ENCODE results near the gene ICAM2. TPM values are rescaled to one million over a fixed set of nuclear protein-coding genes. Genes with fewer than 3 reads are reported as not detected.

Gene ICAM2
- total RNA-seq, 4 donors from 2014 or later, result 39.7 to 82.4 (median 56.3) TPM

- H3K27me3 ChIP-seq, result no peaks in the 10 kb centered on the region
- H3K4me3 ChIP-seq, result no peak overlapping the region
- peaks cover 0 to 56% of the 10 kb centered on the region in 2 donors for H3K36me3 ChIP-seq
- TF ChIP-seq, protein P1, sequence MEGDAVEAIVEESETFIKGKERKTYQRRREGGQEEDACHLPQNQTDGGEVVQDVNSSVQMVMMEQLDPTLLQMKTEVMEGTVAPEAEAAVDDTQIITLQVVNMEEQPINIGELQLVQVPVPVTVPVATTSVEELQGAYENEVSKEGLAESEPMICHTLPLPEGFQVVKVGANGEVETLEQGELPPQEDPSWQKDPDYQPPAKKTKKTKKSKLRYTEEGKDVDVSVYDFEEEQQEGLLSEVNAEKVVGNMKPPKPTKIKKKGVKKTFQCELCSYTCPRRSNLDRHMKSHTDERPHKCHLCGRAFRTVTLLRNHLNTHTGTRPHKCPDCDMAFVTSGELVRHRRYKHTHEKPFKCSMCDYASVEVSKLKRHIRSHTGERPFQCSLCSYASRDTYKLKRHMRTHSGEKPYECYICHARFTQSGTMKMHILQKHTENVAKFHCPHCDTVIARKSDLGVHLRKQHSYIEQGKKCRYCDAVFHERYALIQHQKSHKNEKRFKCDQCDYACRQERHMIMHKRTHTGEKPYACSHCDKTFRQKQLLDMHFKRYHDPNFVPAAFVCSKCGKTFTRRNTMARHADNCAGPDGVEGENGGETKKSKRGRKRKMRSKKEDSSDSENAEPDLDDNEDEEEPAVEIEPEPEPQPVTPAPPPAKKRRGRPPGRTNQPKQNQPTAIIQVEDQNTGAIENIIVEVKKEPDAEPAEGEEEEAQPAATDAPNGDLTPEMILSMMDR (IDR thresholded peaks at IDR 0.05 in 4 of 5, conservative IDR thresholded peaks at IDR 0.05 in 1 of 5), result no peak
- TF ChIP-seq POLR2A (IDR thresholded peaks at IDR 0.05), result no peak
- no peaks in the 10 kb centered on the region for H3K4me1 ChIP-seq
- DNase-seq (no peak), ATAC-seq (no peak)
- no peak overlapping the region for H3K27ac ChIP-seq
- intact Hi-C loops (cut with DNase I; ENCODE audit: low total_unique reads) (no loop called here), in situ Hi-C loops (cut with MboI; ENCODE audit: low sequenced_read_pairs in 4 of 4) (loop anchor here in 1 of 4 donors (25.0 kb wide), 1 partner anchor 230 kb away; no protein-coding TSS in a partner anchor)
- H3K9me3 ChIP-seq, result no peaks in the 10 kb centered on the region
These were observed 37.3 kb upstream of the ICAM2 start for GRCh38 chr17:64057701-64058263.

- no peak overlapping the region for H3K27ac ChIP-seq
- peaks cover 0 to 63% of the 10 kb centered on the region in 2 donors for H3K36me3 ChIP-seq
- no peaks in the 10 kb centered on the region for H3K27me3 ChIP-seq
- no peaks in the 10 kb centered on the region for H3K9me3 ChIP-seq
- intact Hi-C loops (cut with DNase I; ENCODE audit: low total_unique reads) (no loop called here), in situ Hi-C loops (cut with MboI; ENCODE audit: low sequenced_read_pairs in 4 of 4) (loop anchor here in 1 of 4 donors (25.0 kb wide), 1 partner anchor 231 kb away; no protein-coding TSS in a partner anchor)
- TF ChIP-seq POLR2A (IDR thresholded peaks at IDR 0.05), result no peak
- TF ChIP-seq, protein P1 (IDR thresholded peaks at IDR 0.05 in 4 of 5, conservative IDR thresholded peaks at IDR 0.05 in 1 of 5), result no peak
- ATAC-seq (no peak), DNase-seq (no peak)
- H3K4me1 ChIP-seq, result no peaks in the 10 kb centered on the region
- H3K4me3 ChIP-seq, result no peak overlapping the region
These were observed 36.0 kb upstream of the ICAM2 start for GRCh38 chr17:64056269-64057005.

- Histone ChIP-seq H3K27me3 (no peaks in the 10 kb centered on the region), H3K9me3 (no peaks in the 10 kb centered on the region), H3K36me3 (peaks cover 0 to 68% of the 10 kb centered on the region in 2 donors), H3K4me3 (no peak overlapping the region), H3K4me1 (no peaks in the 10 kb centered on the region), H3K27ac (no peak overlapping the region)
- ATAC-seq, result no peak
- in situ Hi-C loops (cut with MboI; ENCODE audit: low sequenced_read_pairs in 4 of 4) (loop anchor here in 1 of 4 donors (25.0 kb wide), 1 partner anchor 232 kb away; no protein-coding TSS in a partner anchor), intact Hi-C loops (cut with DNase I; ENCODE audit: low total_unique reads) (no loop called here)
- DNase-seq, result no peak
- no peak for TF ChIP-seq POLR2A (IDR thresholded peaks at IDR 0.05)
- TF ChIP-seq, protein P1 (IDR thresholded peaks at IDR 0.05 in 4 of 5, conservative IDR thresholded peaks at IDR 0.05 in 1 of 5), result no peak
These were observed 35.0 kb upstream of the ICAM2 start for GRCh38 chr17:64055183-64056142.

DNA sequence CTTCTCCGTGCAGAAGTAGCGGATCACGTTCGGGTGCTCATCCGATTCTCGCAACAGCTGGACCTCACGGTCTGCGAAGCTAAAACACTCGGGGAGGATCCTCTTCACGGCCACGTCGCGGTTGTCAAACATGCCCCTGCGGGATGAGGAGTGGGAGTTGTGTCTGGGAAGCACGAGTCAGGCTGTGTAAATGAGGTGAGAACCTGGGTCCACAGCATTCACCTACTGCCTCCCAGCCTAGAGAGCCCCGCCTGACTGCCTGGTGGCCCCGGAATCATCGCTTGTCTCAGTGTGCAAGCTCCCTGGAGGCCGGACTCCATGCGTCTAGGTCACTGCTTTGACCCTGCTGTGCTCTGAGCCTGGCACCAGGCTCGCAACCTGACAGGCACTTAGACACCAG lies 33.9 kb upstream of the ICAM2 start:
- TF ChIP-seq, protein P1 (IDR thresholded peaks at IDR 0.05 in 4 of 5, conservative IDR thresholded peaks at IDR 0.05 in 1 of 5), result no peak
- no peak for TF ChIP-seq POLR2A (IDR thresholded peaks at IDR 0.05)
- Histone ChIP-seq H3K27me3 (no peaks in the 10 kb centered on the region), H3K27ac (no peak overlapping the region), H3K4me3 (no peak overlapping the region), H3K9me3 (no peaks in the 10 kb centered on the region), H3K4me1 (no peaks in the 10 kb centered on the region), H3K36me3 (peaks cover 0 to 77% of the 10 kb centered on the region in 2 donors)
- intact Hi-C loops (cut with DNase I; ENCODE audit: low total_unique reads) (no loop called here), in situ Hi-C loops (cut with MboI; ENCODE audit: low sequenced_read_pairs in 4 of 4) (loop anchor here in 1 of 4 donors (25.0 kb wide), 1 partner anchor 233 kb away; no protein-coding TSS in a partner anchor)
- no peak for ATAC-seq
- DNase-seq, result no peak
